Endometrium (tissue), 2 donors: ENCODE data around the gene PRSS53.
"Not testable (repeated sequence)": the region's sequence is repeated elsewhere in the genome, so short reads cannot be mapped to it uniquely, and the experiment has no call there.

Experiments
- FAIRE-seq: peaks from 2 replicates; lab custom pipeline; 2012; peaks lifted over from hg19 to GRCh38; lab: Jason Lieb, UNC
- donor health status: control.
- donor health status: control.

Gene PRSS53

DNA sequence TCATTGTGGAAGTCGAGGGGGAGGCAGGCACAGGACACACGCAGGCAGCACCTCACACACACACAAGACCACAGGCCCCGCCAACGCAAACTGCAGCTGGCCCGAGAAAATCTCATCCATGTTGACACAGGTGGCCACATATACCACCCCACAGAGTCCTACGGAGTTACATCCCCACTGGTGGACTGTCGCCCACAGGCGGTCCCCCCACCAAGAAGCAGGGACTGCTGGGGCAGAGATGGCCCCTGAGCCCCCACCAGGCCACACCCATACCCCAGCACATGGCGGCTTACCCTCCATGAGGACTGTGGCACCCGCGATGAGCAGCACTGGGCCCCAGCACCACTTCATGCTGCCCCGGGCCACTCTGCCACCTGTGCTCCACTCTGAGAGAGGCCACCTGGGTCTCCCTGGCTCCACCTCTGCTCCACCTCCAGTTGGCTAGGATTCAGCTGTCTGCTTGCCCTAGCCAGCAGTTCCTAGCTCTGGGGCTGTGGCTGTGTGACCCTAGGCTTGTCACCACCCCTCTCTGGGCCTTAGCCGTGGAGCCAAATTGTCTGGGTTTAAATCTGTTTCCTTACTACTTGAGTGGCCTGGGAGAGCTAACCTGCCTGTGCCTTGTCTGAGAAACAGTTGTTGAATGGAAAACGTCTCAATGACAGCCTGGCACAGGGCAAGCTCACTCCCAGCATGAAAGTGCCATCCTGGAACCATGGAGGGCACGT, at the start of gene PRSS53:
Gene PRSS53, minus strand, starts transcription at position 485 of the 725 bp plus-strand sequence. Its CDS starts 134 bp downstream, at position 351.
- no peak for FAIRE-seq

DNA sequence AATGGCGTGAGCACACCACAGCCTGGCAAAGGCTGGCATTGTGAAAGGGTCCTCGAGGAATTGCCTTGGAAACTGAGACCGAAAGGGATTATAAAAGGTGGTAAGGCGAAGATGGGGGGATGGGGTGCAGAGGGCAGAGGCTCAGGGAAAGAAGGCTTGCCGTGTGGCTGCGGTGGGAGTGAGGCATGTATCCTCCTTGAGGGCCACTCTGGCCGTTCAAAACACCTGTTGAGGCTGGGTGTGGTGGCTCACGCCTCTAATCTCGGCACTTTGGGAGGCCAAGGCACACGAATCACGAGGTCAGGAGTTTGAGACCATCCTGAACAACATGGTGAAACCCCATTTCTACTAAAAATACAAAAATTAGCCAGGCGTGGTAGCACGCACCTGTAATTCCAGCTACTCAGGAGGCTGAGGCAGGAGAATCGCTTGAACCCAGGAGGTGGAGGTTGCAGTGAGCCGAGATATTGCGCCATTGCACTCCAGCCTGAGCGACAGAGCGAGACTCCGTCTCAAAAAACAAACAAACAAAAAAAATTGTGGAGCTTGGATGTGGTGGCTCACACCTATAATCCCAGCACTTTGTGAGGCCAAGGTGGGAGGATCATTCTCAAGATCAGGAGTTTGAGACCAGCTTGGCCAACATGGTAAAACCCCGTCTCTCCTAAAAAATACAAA, 48.2 kb upstream of the PRSS53 start:
- not testable (repeated sequence) for FAIRE-seq

DNA sequence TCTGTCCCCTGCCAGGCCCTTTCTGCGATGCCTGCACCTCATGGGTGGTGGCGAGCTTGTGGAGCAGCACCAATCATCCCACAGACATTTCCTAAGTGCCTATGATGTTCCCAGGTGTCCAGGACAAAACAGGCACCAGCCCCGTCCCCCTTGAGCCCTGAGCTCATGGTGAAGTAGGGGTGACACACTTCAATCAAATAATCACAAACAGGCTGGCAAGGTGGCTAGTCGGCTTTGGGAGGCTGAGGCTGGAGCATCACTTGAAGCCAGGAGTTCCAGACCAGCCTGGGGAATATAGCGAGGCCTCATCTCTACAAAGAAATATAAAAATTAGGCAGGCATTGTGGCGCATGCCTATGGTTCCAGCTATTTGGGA, 47.5 kb upstream of the PRSS53 start:
- no peak for FAIRE-seq

DNA sequence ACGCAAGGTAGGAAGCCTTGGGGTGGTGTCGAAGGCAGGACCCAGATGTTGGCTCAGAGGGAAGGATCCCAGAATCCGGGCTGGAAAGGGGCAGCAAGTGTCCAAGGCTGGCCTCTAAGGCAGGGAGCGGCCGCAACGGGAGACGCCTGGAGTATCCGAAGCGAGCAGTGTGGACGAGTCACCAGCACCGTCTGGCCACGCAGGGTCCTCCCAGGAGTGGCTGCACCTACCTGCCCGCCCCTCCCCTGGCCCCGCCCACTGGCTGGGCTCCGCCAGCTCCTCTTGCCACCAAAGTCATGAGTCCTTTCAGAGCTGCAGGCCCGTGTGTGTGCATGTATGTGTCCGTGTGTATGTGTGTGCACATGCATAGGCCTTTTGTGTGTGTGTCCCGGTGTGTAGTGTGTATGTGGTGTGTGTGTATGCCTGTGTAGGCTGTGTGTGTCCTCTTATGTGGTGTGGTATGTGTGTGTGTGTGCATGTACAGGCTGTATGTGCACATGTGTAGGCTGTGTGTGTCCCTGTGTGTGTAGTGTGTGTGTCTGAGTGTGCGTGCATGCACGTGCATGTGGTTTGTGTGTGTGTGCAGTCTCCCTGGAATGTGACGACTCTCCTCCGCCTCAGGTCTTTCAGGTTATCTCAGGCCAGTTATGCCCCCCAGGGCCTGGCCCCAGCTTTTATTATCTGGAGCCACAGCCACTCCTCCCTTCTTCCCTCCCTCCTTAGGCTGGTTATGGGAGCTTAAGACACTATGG, 47.0 kb upstream of the PRSS53 start, which contains the start of gene PRSS8:
Gene PRSS8, minus strand, starts transcription at position 193 of the 752 bp plus-strand sequence. CDS start 229 bp downstream, outside the sequence.
- no peak for FAIRE-seq

DNA sequence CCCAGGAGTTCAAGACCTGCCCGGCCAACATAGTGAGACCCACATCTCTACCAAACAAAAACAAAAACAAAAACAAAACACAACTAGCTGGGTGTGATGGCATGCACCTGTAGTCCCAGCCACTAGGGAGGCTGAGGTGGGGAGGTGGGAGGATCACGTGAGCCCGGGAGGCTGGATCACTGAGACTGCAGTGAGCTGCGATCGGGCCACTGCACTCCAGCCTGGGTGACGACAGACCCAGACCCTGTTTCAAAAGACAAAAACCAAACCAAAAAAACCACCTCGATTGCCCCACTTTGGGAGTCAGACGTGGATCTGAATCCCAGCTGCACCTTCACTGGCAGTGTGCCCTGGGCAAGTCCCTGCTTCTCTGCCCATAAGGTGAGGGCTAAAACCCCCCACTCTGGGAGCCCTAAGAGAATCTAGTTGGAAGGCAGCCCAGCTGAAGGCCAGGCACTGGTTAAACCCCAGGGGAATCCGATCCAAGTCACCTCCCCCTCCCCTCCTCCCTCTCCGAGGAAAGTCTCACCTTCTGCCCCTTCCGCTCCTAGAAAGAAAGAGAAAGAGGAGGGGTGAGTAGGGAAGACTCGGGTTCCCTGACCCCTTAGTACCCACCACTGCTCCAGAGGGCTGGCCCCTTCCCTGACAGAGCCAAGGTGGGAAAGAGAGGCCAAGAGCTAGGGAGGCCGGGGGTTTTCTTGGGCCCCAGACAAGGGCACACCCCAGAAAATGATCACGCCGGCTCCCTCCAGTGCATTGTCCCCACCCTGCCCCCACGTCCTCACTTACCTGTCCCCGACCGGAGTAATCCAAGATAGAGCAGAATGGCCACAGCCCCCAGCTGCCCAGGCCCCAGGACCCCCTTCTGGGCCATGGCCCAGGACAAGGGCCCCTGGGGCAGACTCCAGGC, 46.1 kb upstream of the PRSS53 start:
- FAIRE-seq: no peak

DNA sequence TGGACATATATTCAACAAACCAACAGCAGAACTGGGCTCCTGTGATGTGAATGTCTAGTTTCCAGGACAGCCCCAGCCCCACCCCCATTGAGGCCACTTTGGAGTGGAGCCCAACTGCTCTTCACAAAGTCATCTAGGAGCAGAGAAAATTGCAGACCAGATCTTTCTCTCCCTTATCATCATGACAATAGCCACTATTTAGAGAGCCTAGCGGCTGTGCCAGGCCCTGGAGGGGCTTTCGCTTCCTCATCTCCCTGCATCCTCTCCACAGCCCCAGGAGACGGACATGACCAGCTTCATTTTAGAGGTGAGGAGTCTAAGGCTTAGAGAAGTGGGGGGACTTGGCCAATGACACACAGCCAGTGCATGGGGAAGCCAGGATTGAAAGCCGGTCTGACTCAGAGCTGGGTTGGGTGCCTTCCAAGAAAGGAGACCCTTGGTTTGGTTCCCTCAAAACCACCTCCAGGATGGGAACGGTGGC, 45.4 kb upstream of the PRSS53 start:
- FAIRE-seq: no peak

DNA sequence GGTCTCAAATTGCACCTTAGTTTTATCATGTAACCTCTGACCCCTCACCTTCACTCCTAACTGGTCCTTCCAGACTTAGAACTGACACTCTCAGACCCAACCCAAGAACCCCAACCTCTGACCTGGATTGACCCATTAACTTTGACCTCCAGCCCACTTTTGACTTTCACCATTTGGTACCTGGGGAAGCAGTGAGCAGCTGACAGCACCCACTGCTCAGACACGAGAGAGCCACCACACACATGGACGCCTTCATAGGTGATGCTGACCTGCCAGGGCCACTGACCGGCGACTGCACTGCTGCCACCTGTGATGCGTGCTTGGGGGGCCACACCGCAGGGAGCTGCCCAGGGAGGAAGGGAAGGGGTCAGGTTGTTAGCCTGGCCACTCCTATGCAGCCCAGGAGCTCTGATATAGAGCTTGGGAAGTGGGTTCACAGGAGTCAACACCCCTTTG, 44.3 kb upstream of the PRSS53 start:
- no peak for FAIRE-seq

DNA sequence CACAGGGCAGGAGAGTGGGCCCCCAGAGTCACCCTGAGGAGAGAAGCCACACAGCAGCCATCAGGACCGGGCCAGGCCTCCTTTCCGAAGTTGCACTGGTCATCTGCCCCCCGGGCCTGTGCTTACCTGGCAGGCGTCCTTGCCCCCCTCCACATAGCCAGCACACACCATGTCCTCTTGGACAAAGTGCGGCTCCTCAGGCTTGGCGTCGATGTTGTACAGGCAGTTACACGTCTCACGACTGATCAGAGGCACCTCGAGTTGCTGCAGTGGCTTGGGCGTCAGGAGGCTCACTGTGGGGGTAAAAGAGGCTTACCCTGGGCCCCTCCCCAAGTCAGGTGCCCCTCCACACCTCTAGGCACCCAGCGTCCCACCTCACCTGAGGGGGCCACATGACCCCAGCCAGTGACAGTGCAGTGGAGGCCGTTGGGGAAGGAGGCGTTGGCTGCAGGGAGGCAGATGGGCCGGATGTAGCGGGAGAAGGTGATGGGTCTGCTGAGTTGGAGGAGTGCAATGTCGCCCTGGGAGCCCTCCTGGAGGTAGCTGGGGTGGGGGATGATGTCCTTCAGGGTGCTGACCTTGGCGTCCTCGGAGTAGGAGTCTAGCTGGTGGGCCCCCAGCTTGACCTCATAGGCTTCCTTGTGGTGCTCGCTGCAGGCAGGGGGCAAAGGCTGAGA, 43.7 kb upstream of the PRSS53 start:
- FAIRE-seq: no peak

DNA sequence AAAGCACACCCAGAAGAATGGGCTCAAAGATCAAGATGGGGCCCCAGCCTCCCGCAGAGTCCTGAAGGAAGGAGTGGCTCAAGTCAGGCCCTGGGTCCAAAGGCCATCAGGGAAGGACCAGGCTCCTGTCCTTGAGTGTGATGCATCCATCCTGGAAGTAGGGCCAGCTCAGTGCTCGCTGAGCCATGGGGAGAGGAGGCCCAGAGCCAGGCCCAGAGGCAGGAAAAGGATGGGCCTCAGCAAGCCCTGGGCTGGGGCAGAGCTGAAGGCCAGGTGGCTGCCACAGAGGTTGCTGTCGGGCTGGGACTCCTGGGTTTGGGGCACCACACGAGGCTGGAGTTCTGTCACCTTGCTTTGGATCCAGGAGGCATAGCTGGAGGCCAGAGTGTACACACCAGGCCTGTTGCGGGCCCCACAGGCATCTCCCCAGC, 43.1 kb upstream of the PRSS53 start:
- no peak for FAIRE-seq

DNA sequence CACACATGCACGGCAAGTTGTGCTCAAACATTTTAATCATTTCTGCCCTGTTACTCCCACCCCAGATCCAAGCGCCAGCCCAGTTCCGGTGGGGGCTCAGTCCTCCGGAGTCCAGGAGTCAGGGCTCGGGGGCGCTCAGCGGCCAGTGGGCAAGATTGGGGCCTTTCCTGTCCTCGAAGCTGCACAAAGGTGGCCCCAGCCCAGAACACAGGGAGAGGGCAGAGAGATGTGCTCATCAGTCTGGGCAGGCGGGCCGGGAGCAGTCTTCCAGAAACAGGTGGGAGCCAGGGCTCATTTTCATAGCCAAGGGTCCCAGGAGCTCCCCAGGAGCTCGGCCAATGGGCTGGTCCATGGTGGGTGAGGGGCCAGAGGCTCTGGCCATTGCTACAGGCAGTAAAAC, 42.7 kb upstream of the PRSS53 start:
- no peak for FAIRE-seq

DNA sequence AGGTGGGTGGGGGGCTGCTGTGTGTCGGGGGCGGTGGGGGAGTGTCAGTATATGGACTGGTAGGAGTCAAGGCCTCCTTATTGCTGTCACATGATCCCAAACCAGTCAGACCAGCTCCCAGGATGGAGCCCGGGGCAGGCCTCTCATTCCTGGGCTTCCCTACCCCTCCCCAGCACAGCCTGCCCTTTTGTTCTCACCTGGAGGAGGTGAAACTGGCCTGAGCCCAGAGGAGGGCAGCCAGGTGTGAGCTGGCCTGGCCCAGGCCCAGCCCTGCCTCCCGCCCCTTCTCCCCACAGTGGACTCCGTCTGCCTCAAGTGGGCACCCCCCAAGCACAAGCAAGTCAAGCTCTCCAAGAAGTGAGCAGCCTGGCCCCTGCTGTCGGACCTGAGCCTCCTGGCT, 42.2 kb upstream of the PRSS53 start:
- no peak for FAIRE-seq

DNA sequence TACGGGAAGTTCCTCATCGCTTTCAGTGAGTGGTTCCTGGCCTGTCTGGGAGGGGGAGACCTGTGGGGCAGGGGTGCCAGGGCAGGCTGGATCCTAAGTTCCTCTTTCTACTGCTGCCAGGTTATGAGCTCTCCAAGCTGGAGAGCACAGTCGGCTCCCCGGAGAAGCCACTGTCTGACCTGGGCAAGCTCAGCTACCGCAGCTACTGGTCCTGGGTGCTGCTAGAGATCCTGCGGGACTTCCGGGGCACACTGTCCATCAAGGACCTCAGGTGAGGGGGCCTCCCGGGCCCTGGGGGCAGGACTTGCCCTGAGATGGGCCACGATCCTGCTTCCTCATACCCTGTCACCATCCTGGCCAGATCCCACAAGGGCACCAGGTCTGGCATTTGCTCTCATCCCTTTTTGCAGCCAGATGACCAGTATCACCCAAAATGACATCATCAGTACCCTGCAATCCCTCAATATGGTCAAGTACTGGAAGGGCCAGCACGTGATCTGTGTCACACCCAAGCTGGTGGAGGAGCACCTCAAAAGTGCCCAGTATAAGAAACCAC, 41.7 kb upstream of the PRSS53 start:
- no peak for FAIRE-seq

DNA sequence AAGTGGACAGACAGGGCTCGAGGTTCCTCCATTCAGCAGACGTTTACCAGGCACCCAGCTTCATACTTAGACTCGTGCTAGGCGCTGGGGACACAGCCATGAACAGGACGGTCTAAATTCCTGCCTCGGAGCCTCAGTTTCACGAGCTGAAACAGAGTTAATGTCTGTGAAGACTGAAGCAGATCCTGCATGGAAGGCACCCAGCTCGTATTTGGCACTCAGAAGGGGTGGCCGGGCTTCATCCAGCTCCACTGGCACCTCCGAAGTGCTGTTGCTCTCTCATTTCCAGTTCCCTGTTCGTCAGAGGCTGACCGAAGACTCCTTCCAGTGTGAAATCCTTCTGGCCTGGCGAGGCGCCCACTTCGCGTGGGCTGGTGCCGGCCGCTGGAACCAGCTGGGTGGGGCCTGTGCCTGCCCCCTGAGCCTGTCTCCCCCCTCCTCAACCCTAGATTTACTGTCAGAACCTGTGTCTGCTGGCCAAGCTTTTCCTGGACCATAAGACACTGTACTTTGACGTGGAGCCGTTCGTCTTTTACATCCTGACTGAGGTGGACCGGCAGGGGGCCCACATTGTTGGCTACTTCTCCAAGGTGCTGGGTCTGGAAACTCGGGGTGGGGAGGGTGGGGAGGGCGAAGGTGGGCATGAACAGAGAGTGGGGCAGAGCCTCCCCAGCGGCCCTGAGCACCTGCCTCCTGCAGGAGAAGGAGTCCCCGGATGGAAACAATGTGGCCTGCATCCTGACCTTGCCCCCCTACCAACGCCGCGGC, 41.0 kb upstream of the PRSS53 start:
- FAIRE-seq: no peak

DNA sequence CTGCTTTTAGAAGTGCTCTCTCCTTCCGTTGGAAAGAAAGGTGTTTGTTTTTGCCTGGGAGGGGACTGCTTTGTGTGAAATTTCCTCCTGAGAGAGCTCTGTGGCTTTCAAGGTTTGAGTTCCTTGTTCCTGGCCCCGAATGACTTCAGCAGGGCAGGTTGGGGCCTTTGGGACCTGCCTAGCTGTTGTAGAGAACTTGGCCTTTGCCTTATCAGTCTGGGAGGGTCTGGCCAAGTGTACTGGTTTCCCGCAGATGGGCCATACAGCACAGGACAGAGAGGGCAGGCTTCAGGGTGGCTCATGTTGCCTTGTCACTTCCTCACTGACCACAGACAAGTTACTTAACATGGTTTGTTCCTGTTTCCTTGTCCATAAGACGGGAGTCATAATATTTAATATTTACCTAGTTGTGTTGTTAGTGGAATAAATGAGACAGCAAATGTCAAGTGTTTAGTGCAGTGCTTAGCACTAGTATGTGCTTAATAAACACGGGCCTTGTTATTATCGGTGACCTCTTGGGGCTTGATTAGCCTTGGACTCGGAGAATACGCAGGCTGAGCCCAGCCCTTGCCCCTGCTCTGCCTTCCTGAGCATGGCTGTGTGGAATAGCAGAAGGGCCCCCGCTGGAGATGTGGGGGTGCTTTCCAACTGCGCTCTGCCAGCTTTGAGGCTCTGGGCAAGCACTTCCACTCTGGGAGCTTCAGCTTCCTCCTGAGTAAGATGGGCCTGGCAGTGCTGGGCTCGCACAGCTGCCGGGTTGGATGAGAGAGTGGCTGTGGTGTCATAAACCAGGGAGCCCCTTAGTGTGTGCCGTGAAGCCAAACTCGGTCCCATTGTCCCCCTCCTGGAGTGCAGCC, 40.2 kb upstream of the PRSS53 start:
- FAIRE-seq: no peak

DNA sequence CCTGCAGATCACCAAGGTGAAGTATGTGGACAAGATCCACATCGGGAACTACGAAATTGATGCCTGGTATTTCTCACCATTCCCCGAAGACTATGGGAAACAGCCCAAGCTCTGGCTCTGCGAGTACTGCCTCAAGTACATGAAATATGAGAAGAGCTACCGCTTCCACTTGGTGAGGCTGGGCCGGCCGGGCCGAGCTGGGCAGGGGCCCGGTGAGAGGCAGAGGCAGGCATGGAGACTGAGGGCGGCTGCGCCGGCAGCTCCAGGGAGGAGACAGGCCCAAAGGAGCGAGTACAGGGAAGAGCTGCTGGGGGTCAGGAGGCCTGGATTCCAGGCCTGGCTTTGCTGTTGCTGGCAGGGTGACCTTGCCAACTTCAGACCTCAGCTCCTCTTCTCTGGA, 38.4 kb upstream of the PRSS53 start:
- FAIRE-seq: no peak

DNA sequence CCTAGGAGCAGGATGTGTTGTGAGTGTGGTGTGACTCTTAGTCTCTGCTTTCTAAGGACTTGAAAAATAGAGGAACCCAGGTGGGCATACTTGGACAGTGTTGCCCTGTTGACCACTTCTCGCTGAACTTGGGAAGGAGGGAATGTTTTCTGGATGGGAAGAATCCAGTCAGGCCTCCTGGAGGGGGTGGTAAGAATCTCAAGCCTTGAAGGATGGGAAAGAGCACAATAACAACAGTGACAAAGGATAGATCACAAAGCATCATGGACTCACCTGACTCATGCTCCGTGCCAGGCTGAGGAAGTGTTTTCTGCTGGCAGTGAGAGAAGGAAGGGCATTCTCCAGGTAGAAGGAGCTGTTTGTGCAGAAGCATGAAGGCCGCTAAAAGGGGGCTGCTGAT, 37.1 kb upstream of the PRSS53 start:
- no peak for FAIRE-seq

DNA sequence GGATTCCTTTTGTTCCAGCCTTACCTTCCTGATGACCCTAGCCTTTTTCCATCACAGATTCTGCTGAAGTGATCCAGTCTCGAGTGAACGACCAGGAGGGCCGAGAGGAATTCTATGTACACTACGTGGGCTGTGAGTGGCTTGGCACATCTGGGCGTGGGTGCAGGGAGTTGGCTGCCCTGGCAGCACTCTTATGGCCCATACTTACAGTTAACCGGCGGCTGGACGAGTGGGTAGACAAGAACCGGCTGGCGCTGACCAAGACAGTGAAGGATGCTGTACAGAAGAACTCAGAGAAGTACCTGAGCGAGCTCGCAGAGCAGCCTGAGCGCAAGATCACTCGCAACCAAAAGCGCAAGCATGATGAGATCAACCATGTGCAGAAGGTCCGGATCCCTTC, 31.4 kb upstream of the PRSS53 start:
- FAIRE-seq: no peak

DNA sequence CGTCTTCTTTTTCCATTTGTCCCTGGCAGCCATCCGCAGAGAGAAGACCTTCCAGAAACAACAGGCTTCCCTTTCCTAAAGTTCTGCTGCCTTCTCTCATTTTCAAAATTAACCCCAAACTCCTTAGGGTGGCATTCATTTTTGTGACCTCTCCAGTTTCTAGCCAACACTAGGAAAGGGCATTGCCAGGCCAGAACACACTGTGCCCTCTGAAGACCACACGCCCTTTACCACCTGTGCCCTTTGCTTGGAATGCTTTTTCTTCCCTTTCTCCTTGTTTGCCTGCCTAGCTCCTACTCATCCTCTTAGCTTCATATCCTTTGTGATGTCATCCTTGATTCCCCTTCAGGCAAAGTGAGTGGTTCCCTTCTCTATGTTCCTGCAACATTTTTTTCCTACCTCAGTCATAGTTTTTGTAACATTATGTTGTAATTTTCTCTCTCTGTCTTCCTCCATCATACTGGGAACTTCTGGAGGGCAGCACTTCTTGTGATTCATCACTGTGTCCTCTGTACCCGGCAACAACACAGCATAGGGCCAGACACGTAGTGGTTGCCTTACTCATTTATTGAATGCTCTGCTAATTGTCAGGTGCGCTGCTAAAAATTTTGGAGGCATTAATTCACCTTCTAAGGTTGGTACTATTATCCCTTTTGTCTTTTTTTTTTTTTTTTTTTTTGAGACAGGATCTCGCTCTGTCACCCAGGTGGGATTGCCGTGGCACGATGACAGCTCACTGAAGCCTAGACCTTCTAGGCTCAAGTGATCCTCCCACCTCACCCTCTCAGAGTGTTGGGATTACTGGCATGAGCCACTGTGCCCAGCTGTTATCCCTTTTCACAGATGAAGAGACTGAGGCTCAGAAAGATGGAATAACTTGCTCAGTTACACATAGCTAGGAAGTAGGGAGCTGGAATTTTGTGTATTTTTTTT, 29.7 kb upstream of the PRSS53 start:
- FAIRE-seq: no peak
